Activated CD4-positive, alpha-beta T cell treated with anti-CD3 and anti-CD28 coated beads for 48 hours (primary cell): ENCODE measurements around the gene HCRTR1.
"Not testable (repeated sequence)": the region's sequence is repeated elsewhere in the genome, so short reads cannot be mapped to it uniquely, and the experiment has no call there.

Source experiments
- DNase-seq: peaks from one replicate; pipeline ENCODE4 v3.0.0-alpha.2; 2020

The HCRTR1 gene

GRCh38 chr1:31581821-31582810 is 35.4 kb upstream of the HCRTR1 start:
- DNase-seq: no peak

- no peak for DNase-seq
Measured at GRCh38 chr1:31583082-31583994, 34.2 kb upstream of the HCRTR1 start.

DNA sequence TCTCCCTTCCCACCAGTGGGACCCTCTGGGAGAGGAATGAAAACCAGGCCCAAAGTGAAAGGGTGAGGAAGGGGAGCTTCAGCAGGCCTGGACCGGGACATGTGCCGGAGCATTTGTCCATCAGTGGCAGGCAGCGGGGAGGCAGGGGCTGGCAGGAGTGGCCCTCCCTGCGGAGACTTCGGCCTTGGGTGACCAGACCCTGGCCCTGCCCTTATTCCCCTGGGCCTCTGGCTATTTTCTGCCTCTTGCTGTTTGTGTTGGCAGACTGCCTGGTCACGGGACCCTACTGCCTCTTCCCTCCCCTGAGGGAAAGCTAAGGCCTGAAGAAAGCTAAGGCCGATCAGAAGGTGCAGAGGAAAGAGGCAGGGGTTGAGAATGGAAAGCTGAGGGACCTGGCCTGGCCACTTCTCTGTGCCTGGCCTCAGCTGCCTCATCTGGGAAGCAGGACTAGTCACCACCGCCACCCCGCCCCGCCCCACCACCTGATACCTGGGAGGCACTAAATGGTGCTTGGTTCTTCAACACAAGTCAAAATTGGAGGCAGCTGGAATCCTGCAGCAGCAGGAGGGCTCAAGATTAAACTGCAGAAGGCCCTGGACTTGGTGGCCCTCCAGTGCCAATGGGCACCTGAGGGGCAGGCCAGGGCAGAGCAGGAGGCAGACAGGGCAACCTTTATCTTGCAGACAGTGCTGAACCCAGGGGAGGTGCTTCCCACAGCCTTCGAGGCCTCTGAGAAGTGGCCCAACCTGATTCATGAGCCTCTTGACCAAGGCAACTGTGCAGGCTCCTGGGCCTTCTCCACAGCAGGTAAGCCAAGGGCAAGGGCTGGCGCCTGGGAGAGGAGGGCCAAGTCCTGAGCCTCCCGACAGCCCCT is 33.3 kb upstream of the HCRTR1 start:
- DNase-seq: no peak

DNA sequence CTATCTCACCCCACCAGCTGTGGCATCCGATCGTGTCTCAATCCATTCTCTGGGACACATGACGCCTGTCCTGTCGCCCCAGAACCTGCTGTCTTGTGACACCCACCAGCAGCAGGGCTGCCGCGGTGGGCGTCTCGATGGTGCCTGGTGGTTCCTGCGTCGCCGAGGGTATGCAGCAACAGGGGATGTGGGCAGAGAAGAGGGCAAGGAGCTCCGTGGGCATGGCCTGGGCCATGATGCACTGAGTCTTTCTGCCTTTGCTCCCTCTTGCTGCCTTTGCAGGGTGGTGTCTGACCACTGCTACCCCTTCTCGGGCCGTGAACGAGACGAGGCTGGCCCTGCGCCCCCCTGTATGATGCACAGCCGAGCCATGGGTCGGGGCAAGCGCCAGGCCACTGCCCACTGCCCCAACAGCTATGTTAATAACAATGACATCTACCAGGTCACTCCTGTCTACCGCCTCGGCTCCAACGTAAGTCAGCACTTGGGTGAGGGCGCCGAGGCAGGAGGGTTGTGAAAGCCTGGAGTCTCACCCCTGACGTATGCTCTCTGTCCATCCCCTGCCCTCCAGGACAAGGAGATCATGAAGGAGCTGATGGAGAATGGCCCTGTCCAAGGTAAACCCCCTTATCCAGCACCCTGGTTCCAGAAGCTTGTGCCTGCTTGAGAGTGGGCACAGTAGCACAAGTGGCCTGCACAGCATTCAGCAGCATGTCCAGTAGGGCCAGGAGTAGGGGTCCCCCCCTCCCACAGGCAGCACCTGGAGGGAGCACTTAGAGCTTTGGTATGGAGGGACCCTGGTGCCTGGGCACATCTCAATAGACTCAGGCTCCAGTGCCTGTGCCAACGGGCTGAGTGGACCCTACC is 32.4 kb upstream of the HCRTR1 start:
- DNase-seq: no peak

DNA sequence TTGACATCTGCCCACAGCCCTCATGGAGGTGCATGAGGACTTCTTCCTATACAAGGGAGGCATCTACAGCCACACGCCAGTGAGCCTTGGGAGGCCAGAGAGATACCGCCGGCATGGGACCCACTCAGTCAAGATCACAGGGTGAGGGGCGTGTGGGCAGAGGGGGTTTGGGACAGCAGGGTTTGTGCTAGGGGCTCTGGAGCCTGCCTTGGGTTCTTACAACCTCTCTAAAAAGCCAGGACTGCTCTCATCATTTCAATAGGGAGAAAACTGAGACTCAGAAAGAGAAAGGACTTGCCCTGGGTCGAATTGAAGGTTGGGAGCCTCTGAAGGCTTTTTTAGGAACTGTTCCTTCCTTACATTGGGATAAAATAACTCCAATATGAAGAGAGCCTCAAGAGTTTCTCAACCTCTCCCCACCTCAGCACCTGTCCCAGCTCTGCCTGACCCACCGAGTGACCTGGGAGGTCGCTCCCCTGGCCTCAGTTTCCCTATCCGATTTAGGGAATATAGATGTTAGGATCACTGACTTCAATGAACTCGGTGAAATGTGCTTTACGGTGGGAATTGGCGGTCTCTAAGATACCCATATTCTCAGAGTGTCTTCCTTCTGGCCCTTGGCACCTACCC is 31.6 kb upstream of the HCRTR1 start:
- no peak for DNase-seq

DNA sequence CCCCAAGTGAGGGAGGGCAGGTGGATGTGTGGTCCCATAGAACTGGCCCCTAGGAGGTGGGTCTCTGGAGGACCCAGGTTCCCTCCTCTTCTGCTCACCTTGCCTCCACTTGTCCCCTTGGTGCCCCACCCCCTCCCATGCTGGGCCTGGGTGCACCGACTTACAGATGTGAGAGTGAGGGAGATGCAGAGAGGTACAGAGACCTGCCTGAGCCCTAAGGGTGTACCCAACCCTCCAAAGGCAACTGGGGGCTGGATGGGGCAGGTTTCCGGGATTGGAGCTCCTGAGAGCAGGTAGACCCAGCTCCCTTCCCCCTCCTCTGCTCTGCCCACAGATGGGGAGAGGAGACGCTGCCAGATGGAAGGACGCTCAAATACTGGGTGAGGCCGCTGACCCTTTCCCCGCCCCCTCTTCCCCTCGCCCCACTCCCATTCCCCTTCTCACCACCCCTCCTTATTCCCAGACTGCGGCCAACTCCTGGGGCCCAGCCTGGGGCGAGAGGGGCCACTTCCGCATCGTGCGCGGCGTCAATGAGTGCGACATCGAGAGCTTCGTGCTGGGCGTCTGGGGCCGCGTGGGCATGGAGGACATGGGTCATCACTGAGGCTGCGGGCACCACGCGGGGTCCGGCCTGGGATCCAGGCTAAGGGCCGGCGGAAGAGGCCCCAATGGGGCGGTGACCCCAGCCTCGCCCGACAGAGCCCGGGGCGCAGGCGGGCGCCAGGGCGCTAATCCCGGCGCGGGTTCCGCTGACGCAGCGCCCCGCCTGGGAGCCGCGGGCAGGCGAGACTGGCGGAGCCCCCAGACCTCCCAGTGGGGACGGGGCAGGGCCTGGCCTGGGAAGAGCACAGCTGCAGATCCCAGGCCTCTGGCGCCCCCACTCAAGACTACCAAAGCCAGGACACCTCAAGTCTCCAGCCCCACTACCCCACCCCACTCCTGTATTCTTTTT is 30.8 kb upstream of the HCRTR1 start:
- no peak for DNase-seq

DNA sequence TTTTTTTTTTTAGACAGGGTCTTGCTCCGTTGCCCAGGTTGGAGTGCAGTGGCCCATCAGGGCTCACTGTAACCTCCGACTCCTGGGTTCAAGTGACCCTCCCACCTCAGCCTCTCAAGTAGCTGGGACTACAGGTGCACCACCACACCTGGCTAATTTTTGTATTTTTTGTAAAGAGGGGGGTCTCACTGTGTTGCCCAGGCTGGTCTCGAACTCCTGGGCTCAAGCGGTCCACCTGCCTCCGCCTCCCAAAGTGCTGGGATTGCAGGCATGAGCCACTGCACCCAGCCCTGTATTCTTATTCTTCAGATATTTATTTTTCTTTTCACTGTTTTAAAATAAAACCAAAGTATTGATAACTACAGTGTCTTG is 30.2 kb upstream of the HCRTR1 start:
- DNase-seq: not testable (repeated sequence)

DNA sequence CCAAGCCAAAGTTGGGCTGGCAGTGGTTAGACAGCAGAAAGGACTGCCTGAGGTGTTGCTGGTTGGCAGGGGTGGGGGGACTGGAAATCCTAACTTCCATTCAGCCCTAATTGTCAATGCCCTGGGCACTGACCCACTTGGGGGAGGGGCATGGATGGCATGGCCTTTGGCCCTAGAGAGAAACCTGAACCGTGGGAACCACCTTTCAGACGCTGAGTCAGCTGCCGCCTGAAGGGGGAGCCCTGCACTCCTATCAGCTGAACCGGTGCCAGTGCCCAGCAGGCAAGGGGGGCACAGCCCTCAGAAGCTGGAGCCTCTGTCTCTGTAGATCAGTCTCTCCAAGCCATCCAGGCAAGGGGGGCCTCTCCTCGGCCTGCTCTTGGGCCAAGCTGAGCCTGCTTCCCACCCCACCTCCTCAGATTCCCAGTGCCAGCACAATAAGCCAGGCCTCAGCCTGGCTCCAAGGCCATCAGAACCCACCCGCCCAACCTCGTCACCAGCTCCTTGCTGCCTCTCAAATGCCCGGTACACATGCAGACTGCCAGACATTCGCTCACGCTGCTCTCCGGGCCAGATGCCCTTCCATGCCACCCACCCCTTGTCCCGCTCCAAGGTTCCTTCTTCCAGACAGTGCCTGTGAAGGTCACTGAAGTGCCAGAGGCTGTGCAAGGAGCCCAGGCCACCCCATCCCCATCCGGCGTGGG is 29.6 kb upstream of the HCRTR1 start:
- DNase-seq: peak; percentile 72

DNA sequence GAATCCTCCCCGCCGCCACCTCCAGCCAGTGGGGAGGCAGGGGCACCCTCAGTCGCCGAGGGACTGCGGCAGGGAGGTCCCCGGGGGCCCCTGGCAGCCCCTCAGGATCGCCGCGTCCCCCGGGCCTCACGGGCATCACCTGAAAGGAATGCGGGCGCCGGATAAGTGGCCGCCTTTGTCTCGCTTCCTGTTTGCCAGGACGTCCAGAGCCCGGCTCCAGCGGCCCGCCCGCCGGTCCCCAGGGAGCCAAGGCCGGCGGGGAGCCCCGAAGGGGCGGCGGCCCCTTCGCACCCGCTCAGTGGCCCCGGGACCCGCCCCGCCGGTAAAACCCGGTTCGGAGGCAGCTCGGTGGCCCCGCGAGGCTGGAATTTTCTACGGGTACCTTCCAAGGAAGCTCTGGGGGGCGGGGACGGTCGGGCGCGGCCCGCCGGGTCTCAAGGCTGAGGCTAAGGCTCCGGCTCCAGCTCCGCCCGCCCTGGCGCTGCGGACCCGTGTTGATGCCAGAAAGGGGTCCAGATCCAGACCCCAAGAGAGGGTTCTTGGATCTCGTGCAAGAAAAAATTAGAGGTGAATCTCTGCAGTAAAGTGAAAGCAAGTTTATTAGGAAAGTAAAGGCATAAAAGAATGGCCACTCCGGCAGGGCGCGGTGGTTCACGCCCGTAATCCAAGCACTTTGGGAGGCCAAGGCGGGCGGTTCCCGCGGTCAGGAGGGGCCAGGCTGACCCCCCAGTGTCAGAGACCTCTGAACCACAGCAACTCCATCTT is 28.6 kb upstream of the HCRTR1 start:
- DNase-seq: no peak

GRCh38 chr1:31591425-31592093 is 25.9 kb upstream of the HCRTR1 start:
- no peak for DNase-seq

- DNase-seq: no peak
Measured at GRCh38 chr1:31592132-31592531, 25.4 kb upstream of the HCRTR1 start.

GRCh38 chr1:31593136-31593665 is 24.3 kb upstream of the HCRTR1 start:
- no peak for DNase-seq

DNA sequence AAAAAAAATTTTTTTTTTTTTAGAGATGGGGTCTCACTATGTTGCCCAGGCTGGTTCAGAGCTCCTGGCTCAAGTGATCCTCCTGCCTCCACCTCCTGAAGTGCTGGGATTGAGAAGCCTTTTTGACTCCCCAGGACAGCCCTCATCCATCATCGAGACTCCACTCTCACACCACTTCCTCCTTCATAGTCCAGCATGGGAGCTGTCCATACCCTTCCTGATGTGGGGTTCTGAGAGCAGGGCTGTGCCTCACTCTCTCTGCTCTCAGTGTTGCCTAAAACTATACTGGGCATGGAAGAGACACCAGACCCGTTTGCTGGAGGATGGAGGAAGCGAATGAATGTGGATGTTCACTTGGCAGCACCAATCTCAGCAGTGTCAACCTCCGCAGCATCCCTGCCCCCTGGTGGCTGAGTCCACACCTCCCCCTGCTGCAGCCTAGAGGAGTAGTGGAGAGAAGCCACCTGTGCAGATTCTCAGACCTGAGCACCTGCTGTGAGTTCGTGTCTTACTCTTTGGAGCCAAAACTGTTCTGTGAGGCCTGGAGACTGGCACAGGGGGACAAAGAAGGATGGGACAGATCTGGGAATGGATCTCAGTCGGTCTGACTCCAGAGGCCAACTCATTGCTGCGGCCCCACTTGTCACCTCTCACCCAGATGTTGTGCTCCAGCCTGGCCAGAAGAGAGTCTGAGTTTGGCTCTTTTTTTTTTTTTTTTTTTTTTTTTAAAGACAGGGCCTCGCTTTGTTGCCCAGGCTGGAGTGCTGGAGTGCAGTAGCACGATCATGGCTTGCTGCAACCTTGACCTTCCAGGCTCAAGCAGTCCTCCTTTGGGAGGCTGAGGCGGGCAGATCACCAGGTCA is 23.5 kb upstream of the HCRTR1 start:
- peak; percentile 85 for DNase-seq

GRCh38 chr1:31595836-31596736 is 21.4 kb upstream of the HCRTR1 start:
- DNase-seq: no peak

DNA sequence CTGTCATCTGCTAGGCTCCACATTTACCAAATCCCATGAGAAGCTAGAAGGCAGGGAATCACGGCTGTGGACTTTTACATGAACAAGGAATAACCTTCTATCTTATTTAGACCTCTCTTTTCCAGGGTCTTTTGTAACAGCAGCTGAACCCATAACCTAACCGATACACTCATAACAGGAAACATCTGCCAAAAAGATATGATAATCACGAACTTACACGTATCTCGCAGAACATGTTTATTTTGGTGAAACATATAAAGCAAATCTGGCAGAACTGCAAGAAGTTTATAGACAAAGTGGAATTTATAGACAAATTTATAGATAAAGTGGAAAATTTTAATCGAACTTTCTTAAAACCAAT is 20.8 kb upstream of the HCRTR1 start:
- DNase-seq: no peak

- DNase-seq: no peak
Measured at GRCh38 chr1:31598980-31599379, 18.5 kb upstream of the HCRTR1 start.
